GM18520 (cell line): ENCODE data around the gene PON1.

Source experiments
- ATAC-seq: cut with Tn5 transposase; IDR thresholded peaks from one replicate; pipeline ENCODE4 v1.9.1; 2021; ENCODE audit not compliant: unreplicated experiment

The PON1 gene

GRCh38 chr7:95261895-95262415 is 62.4 kb downstream of the PON1 start:
- ATAC-seq: no peak

- no peak for ATAC-seq
Measured at GRCh38 chr7:95255691-95256090, 68.6 kb downstream of the PON1 start.

GRCh38 chr7:95253986-95254385 is 70.3 kb downstream of the PON1 start:
- no peak for ATAC-seq

- no peak for ATAC-seq
Measured at GRCh38 chr7:95251966-95252365, 72.4 kb downstream of the PON1 start.

GRCh38 chr7:95250571-95250970 is 73.8 kb downstream of the PON1 start:
- no peak for ATAC-seq
